ENCODE measurements around the gene S100A16. TPM values are rescaled to one million over a fixed set of nuclear protein-coding genes. Genes with fewer than 3 reads are reported as not detected.

S100A16 gene
- total and polyA plus RNA-seq, 9 of the 15 experiments (the other 6 are each of a cell fraction or from before 2014, with no cell fraction given) = 1.6 to 6.9 (median 4.3) TPM

DNA sequence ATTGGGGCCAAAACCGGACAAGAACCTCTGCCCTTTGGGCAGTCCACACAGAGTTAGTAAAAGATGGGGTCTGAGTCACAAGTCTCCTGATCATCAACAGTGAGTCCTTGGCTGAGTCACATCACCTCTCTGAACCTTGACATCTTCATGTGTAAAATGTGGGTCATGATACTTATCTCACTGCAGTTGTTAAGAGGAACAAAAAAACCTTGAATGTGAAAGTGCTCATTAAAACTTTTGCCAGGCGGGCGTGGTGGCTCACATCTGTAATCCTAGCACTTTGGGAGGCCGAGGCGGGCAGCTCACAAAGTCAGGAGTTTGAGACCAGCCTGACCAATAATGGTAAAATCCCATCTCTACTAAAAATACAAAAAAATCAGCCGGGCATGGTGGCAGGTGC is 15.7 kb downstream of the S100A16 start (continued):
- TF ChIP-seq JUND (IDR thresholded peaks at IDR 0.05; ENCODE audit: borderline replicate concordance, low read depth, low read length) (peak; percentile 85), JUND (tag; IDR thresholded peaks at IDR 0.05; ENCODE audit: borderline replicate concordance, low read depth, low read length) (peak; percentile 73; the same call in 1 of the 3 replicates), FOSL1 (tag; conservative IDR thresholded peaks at IDR 0.05) (peak; percentile 97), NR2C2 (CRISPR knock-in tag; IDR thresholded peaks at IDR 0.05) (no peak), NR2C2 (tag; IDR thresholded peaks at IDR 0.05) (peak; percentile 87), TBL1XR1 (IDR thresholded peaks at IDR 0.05; ENCODE audit: low read length in 2 of 2) (no peak), ZNF57 (CRISPR knock-in tag; IDR thresholded peaks at IDR 0.05) (no peak), HDAC8 (tag; IDR thresholded peaks at IDR 0.05) (no peak), SMARCA4 (IDR thresholded peaks at IDR 0.05) (peak; percentile 67; the same call in 1 of the 2 replicates), FOXP4 (CRISPR knock-in tag; IDR thresholded peaks at IDR 0.05; ENCODE audit: borderline replicate concordance) (no peak), PPARD (CRISPR knock-in tag; IDR thresholded peaks at IDR 0.05) (no peak), MEIS2 (IDR thresholded peaks at IDR 0.05; ENCODE audit: partially characterized antibody) (peak; percentile 2), SMARCC2 (IDR thresholded peaks at IDR 0.05; ENCODE audit: low read depth) (0 out of 2 replicates have a peak, but pooled peaks have one; percentile 19), CXXC5 (CRISPR knock-in tag; IDR thresholded peaks at IDR 0.05) (no peak)

All from K562 (cell line).